ENCODE results near the gene DPYSL5.
"Not testable (repeated sequence)": the region's sequence is repeated elsewhere in the genome, so short reads cannot be mapped to it uniquely, and the experiment has no call there.

DPYSL5 gene

GRCh38 chr2:26814072-26814765 is 33.7 kb upstream of the DPYSL5 start:
- not testable (repeated sequence) for H3K9me3 ChIP-seq (ENCODE audit: insufficient read depth, low read depth, low read length); H3K9ac ChIP-seq (ENCODE audit: low read depth, low read length); H3K4me1 ChIP-seq (ENCODE audit: insufficient read depth, low read length); H3K36me3 ChIP-seq (ENCODE audit: insufficient read depth, low read length); H3K4me3 ChIP-seq (ENCODE audit: low read length); H3K27ac ChIP-seq (ENCODE audit: low read depth, low read length); H3K27me3 ChIP-seq (ENCODE audit: insufficient read depth, low read length)
- 97% methylated on average over 52 of the region's 52 CpGs for WGBS

DNA sequence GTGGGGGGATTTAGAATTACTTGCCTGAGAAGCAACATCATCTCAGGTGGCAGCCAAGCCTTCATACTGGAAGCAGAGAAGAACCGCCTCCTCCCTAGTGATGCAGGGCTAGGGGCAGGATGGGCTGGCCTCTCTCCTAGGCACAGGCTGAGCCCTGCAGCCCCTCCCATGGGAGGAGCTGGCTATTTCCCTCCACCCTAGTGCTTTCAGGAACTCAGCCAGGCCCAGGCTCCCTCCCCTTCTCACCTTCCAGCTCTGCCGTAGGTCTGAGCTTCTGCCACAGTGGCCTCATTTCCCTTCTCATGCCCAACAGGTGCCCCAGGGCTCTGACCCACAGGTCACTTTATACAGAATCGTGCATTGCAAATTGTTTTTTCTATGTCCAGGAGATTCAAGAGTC is 31.0 kb upstream of the DPYSL5 start:
- H3K27me3 ChIP-seq (ENCODE audit: insufficient read depth, low read length) = no peaks in the 10 kb centered on the region
- no peak overlapping the region for H3K27ac ChIP-seq (ENCODE audit: low read depth, low read length)
- WGBS = 68% methylated on average over 3 of the region's 3 CpGs
- H3K9me3 ChIP-seq (ENCODE audit: insufficient read depth, low read depth, low read length) = no peaks in the 10 kb centered on the region
- H3K4me1 ChIP-seq (ENCODE audit: insufficient read depth, low read length) = no peaks in the 10 kb centered on the region; the same call in 1 of the 2 replicates
- H3K36me3 ChIP-seq (ENCODE audit: insufficient read depth, low read length) = no peaks in the 10 kb centered on the region
- H3K9ac ChIP-seq (ENCODE audit: low read depth, low read length) = no peak overlapping the region
- H3K4me3 ChIP-seq (ENCODE audit: low read length) = no peak overlapping the region

GRCh38 chr2:26818255-26818654 is 29.7 kb upstream of the DPYSL5 start:
- WGBS = 93% methylated on average over 5 of the region's 5 CpGs
- no peaks in the 10 kb centered on the region for H3K27me3 ChIP-seq (ENCODE audit: insufficient read depth, low read length)

GRCh38 chr2:26818972-26819371 is 29.0 kb upstream of the DPYSL5 start:
- 89% methylated on average over 6 of the region's 6 CpGs for WGBS
- no peaks in the 10 kb centered on the region for H3K4me1 ChIP-seq (ENCODE audit: insufficient read depth, low read length)
- H3K4me3 ChIP-seq (ENCODE audit: low read length) = no peak overlapping the region
- no peaks in the 10 kb centered on the region for H3K9me3 ChIP-seq (ENCODE audit: insufficient read depth, low read depth, low read length)
- no peak overlapping the region for H3K27ac ChIP-seq (ENCODE audit: low read depth, low read length)
- no peak overlapping the region for H3K9ac ChIP-seq (ENCODE audit: low read depth, low read length)
- H3K27me3 ChIP-seq (ENCODE audit: insufficient read depth, low read length) = no peaks in the 10 kb centered on the region
- H3K36me3 ChIP-seq (ENCODE audit: insufficient read depth, low read length) = no peaks in the 10 kb centered on the region

More at GRCh38 chr2:26818255-26818654, 29.7 kb upstream of the DPYSL5 start:
- Histone ChIP-seq H3K4me1 (ENCODE audit: insufficient read depth, low read length) (no peaks in the 10 kb centered on the region), H3K9me3 (ENCODE audit: insufficient read depth, low read depth, low read length) (no peaks in the 10 kb centered on the region), H3K27ac (ENCODE audit: low read depth, low read length) (no peak overlapping the region), H3K9ac (ENCODE audit: low read depth, low read length) (no peak overlapping the region), H3K36me3 (ENCODE audit: insufficient read depth, low read length) (no peaks in the 10 kb centered on the region), H3K4me3 (ENCODE audit: low read length) (no peak overlapping the region)

- Histone ChIP-seq H3K4me3 (ENCODE audit: low read length) (no peak overlapping the region), H3K4me1 (ENCODE audit: insufficient read depth, low read length) (no peaks in the 10 kb centered on the region), H3K27me3 (ENCODE audit: insufficient read depth, low read length) (no peaks in the 10 kb centered on the region), H3K9me3 (ENCODE audit: insufficient read depth, low read depth, low read length) (no peaks in the 10 kb centered on the region), H3K27ac (ENCODE audit: low read depth, low read length) (no peak overlapping the region), H3K9ac (ENCODE audit: low read depth, low read length) (no peak overlapping the region), H3K36me3 (ENCODE audit: insufficient read depth, low read length) (no peaks in the 10 kb centered on the region)
- 89% methylated on average over 5 of the region's 7 CpGs for WGBS
Observed at GRCh38 chr2:26820932-26821331, 27.0 kb upstream of the DPYSL5 start.

DNA sequence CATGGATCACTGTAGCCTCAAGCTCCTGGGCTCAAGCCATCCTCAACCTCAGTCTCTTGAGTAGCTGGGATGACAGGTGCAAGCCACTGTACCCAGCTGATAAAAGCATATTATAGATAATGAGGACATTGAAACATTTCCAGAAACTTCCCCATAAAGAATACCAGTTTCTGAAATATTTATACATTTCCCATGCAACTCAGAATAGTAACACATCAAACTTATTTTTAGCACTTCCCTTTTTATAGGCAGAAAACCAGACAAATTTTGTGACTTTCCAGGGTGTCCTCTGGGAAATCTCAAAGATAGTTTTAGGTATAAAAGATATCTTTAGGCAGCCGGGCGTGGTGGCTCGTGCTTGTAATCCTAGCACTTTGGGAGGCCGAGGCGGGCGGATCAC is 25.1 kb upstream of the DPYSL5 start:
- no peak overlapping the region for H3K27ac ChIP-seq (ENCODE audit: low read depth, low read length)
- no peak overlapping the region for H3K9ac ChIP-seq (ENCODE audit: low read depth, low read length)
- no peak overlapping the region for H3K4me3 ChIP-seq (ENCODE audit: low read length)
- no peaks in the 10 kb centered on the region for H3K27me3 ChIP-seq (ENCODE audit: insufficient read depth, low read length)
- no peaks in the 10 kb centered on the region for H3K4me1 ChIP-seq (ENCODE audit: insufficient read depth, low read length)
- no peaks in the 10 kb centered on the region for H3K9me3 ChIP-seq (ENCODE audit: insufficient read depth, low read depth, low read length)
- WGBS = 96% methylated on average over 6 of the region's 6 CpGs
- no peaks in the 10 kb centered on the region for H3K36me3 ChIP-seq (ENCODE audit: insufficient read depth, low read length)

DNA sequence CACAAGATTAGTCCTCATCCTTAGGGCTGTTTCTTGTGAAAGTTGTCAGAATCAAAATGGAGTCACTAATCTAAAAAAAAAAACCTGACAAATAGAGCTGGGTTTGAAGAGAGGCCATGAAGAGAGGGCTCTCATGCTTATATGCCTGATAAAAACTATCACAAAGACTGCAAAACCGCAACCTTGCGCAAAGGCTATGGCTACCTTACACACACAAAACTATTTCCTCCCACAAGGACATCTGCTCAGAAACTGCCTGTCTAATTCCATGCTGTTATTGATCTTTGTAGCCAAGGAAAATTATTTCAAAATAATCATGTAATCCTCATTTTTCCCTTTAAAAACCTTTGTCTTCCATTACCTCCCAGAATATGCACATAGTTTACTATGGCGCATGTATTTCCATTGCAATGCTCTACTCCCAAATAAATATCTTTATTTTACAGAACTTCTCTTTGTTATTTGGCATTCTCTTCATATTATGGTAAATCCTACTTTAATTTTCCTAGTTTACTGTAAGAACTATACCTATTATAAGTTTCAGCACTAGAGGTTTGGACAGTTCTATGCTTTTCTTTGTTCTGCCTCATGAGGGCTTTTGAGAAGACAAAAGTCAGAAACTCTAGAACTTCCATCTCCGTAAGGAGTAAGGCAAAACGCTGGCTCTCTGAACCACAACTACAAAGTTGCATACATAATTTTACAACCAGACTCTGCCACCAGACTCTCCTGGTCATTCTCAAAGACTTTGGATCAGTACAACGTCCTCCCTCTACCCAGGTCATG is 9.6 kb upstream of the DPYSL5 start:
- WGBS = 60% methylated on average over 6 of the region's 6 CpGs
- no peak overlapping the region for H3K4me3 ChIP-seq (ENCODE audit: low read length)
- H3K27me3 ChIP-seq (ENCODE audit: insufficient read depth, low read length) = peaks cover 8% of the 10 kb centered on the region; the same call in 1 of the 2 replicates

GRCh38 chr2:26840937-26841610 is 6.9 kb upstream of the DPYSL5 start:
- H3K27me3 ChIP-seq (ENCODE audit: insufficient read depth, low read length) = peaks cover 20% of the 10 kb centered on the region
- no peak overlapping the region for H3K4me3 ChIP-seq (ENCODE audit: low read length)
- H3K36me3 ChIP-seq (ENCODE audit: insufficient read depth, low read length) = no peaks in the 10 kb centered on the region
- no peak overlapping the region for H3K27ac ChIP-seq (ENCODE audit: low read depth, low read length)
- no peak overlapping the region for H3K9ac ChIP-seq (ENCODE audit: low read depth, low read length)
- no peaks in the 10 kb centered on the region for H3K9me3 ChIP-seq (ENCODE audit: insufficient read depth, low read depth, low read length)
- H3K4me1 ChIP-seq (ENCODE audit: insufficient read depth, low read length) = no peaks in the 10 kb centered on the region
- 90% methylated on average over 4 of the region's 4 CpGs for WGBS

More for the DNA sequence above, 9.6 kb upstream of the DPYSL5 start:
- H3K27ac ChIP-seq (ENCODE audit: low read depth, low read length) = no peak overlapping the region
- H3K9ac ChIP-seq (ENCODE audit: low read depth, low read length) = no peak overlapping the region
- no peaks in the 10 kb centered on the region for H3K36me3 ChIP-seq (ENCODE audit: insufficient read depth, low read length)
- H3K9me3 ChIP-seq (ENCODE audit: insufficient read depth, low read depth, low read length) = no peaks in the 10 kb centered on the region
- H3K4me1 ChIP-seq (ENCODE audit: insufficient read depth, low read length) = no peaks in the 10 kb centered on the region

DNA sequence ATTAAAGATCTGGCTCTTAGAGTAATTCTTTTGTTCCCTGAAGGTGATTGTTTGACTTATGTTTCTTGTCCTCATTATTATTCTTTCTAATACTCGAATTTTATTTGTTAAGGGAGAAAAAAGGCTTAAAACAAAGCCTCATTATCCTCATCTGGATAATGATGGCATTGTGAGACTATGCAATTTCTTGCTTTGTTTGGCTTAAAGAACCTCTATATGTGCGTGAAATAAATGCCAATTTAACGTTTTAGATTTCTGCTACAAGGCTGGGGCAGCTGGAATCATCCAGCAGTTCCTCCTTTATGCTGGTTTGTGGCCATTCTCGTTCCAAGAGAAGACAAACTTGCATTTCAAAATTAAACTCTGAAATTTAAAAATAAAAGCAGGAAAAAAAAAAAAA is 4.9 kb upstream of the DPYSL5 start:
- Histone ChIP-seq H3K4me3 (ENCODE audit: low read length) (no peak overlapping the region), H3K9me3 (ENCODE audit: insufficient read depth, low read depth, low read length) (no peaks in the 10 kb centered on the region), H3K27ac (ENCODE audit: low read depth, low read length) (no peak overlapping the region), H3K27me3 (ENCODE audit: insufficient read depth, low read length) (peaks cover 36% of the 10 kb centered on the region), H3K4me1 (ENCODE audit: insufficient read depth, low read length) (peaks cover 6% of the 10 kb centered on the region; the same call in 1 of the 2 replicates), H3K36me3 (ENCODE audit: insufficient read depth, low read length) (no peaks in the 10 kb centered on the region), H3K9ac (ENCODE audit: low read depth, low read length) (no peak overlapping the region)
- 78% methylated on average over 3 of the region's 4 CpGs for WGBS

DNA sequence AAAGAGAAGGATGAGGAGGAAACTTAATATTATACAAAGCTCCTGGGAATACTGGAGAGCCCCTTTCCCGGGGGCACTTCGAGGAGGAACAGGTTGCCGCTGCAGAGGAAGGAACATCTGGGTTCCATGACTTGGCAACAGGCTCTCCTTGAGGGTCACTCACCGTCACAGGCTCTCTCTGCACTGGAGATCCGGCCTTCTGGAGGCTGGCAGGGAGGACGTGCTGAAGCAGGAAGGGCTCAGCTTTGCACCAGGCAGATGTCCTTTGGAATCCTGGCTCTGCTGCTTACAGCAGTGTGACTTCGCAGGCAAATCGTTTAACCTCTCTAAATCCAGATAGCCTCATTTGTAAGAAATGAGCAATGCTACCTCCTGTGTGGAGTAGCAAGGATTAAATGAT is 2.9 kb upstream of the DPYSL5 start:
- peaks cover 55% of the 10 kb centered on the region for H3K27me3 ChIP-seq (ENCODE audit: insufficient read depth, low read length)

More for the DNA sequence above, 2.9 kb upstream of the DPYSL5 start:
- Histone ChIP-seq H3K4me1 (ENCODE audit: insufficient read depth, low read length) (peaks cover 6% of the 10 kb centered on the region; the same call in 1 of the 2 replicates), H3K36me3 (ENCODE audit: insufficient read depth, low read length) (no peaks in the 10 kb centered on the region), H3K4me3 (ENCODE audit: low read length) (no peak overlapping the region), H3K9me3 (ENCODE audit: insufficient read depth, low read depth, low read length) (no peaks in the 10 kb centered on the region), H3K27ac (ENCODE audit: low read depth, low read length) (no peak overlapping the region), H3K9ac (ENCODE audit: low read depth, low read length) (no peak overlapping the region)
- whole genome bisulfite sequencing = 83% methylated on average over 8 of the region's 8 CpGs
